OCI-M2 (cell line): ENCODE results near the gene GTPBP6.
"Not testable (repeated sequence)": the region's sequence is repeated elsewhere in the genome, so short reads cannot be mapped to it uniquely, and the experiment has no call there.

ENCODE experiments used
- DNase-seq: peaks from one replicate; lab custom pipeline; 2025; ENCODE audit not compliant: unreplicated experiment; lab: John Stamatoyannopoulos, UW

GTPBP6 gene

DNA sequence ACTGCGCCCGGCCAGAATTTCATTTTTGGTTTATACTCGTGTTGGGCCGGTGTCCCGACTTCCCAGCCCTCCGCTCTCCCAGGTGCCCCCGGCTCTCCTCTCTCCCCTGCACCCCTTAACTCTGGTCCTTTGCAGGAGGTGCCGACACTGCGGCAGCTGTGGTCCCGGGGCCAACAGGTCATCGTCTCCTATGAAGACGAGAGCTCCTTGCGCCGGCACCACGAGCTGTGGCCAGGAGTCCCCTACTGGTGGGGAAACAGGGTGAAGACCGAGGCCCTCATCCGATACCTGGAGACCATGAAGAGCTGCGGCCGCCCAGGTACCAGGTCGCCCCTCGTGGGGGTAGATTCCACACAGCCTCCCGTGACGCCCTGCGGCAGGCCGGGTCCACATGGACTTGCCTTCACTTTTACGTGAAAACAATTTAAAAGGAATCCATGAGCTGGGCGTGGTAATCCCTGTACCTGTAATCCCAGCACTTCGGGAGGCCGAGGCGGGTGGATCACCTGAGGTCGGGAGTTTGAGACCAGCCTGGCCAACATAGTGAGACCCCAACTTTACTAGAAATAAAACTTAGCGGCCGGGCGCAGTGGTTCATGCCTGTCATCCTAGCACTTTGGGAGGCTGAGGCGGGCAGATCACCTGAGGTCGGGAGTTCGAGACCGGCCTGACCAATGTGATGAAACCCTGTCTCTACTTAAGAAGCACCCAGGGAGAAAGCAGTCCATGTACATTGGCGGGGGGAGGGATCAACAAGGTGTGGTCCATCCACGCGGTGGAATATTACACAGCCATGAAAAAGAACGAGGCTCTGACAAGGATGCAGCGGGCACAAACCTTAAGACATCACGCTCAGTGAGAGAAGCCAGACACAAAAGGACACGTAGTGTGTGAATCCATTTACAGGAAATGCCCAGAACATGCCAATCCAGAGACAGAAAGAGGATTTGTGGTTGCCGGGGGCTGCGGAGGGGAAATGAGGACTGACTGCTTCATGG is 25.4 kb downstream of the GTPBP6 start:
- no peak for DNase-seq

DNA sequence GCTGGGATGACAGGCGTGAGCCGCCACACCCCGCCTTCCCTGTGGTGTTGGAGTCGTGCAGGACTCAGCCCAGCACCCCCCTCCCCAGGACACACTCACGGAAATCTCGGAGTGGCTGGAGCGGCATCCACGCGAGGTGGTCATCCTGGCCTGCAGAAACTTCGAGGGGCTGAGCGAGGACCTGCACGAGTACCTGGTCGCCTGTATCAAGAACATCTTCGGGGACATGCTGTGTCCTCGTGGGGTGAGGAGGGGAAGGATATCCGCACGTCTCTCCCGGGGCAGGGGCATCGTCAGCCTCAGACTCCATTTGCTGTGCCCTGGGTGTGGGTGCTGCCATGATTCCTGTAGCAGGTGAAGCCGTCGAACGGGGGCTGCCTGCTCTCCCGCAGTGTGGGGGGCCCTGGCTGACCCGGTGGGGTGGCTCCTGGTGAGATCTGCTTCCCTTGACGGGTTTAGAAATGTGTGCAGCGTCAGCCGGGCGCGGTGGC is 27.1 kb downstream of the GTPBP6 start:
- no peak for DNase-seq

DNA sequence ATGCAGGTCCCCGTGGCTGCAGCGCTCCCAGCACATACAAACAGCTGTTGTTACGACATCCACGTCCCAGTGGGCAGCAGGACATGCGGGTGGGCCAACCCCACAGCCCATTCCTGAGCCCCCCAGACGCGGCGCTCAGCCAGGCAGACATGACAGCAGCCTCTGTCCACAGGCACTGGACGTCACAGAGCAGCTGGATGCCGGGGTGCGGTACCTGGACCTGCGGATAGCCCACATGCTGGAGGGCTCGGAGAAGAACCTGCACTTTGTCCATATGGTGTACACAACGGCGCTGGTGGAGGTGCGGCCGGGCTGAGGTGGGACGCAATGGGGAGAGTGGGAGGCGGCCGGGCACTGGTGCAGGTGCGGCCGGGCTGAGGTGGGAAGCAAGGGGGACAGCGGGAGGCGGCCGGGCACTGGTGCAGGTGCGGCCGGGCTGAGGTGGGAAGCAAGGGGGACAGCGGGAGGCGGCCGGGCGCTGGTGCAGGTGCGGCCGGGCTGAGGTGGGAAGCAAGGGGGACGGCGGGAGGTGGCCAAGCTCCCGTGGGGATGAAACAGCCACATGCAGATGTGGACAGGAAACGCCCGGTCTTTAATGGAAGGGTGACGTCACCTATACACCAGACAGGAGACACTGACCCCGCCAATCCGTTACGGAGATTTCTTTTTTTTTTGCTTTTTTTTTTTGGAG is 28.0 kb downstream of the GTPBP6 start:
- no peak for DNase-seq

DNA sequence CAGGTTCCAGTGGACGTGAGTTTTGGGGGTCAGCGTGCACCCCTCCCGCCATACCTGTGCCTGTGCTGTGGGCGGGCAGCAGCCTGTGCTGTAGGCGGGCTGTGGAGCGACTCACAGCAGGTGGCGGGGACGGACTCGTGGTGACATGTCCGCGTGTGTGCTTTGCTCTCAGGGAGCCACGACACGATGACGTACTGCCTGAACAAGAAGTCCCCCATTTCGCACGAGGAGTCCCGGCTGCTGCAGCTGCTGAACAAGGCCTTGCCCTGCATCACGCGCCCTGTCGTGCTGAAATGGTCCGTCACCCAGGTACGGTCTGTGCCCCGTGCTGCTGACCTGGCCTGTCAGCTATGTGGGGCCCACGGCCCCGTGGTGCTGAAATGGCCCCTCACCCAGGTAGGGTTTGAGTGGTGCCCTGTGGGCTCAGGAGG is 30.0 kb downstream of the GTPBP6 start:
- no peak for DNase-seq

DNA sequence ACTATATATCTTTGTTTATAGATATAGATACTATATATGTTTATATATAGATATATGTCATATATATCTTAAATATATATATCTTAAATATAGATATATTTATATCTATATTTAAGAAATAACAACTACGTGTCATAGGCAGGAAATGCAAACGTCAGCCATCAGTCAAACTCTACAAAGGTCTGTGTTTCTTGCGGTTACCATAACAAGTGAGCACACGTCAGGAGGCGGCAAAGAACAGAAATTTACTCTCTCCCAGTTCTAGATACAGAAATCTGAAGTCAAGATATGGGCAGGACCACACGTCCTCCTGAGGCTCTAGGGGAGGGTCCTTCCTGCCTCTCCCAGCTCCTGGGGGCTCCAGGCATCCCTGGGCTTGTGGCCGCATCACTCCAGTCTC is 30.9 kb downstream of the GTPBP6 start:
- DNase-seq: no peak

DNA sequence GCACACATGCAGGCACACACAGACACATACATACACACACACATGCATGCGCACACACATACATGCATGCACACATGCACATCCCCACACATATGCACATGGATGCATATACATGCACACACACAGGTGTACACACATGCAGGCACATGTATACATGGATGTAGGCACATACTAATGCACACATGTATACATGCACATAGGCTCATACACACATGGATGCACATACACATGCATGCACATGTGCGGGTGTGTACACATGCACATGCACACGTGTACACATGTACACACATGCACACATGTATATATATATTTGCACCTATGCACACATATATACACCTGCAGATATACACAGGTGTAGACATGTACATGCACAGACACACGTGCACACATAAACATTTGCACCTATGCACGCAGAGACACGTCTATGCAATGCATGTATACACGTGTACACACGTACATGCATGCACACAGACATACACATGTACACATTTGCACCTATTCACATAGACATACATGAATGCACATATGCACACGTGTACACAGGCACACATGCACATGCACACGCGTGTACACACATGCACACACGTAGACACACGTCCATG is 33.4 kb downstream of the GTPBP6 start:
- no peak for DNase-seq

DNA sequence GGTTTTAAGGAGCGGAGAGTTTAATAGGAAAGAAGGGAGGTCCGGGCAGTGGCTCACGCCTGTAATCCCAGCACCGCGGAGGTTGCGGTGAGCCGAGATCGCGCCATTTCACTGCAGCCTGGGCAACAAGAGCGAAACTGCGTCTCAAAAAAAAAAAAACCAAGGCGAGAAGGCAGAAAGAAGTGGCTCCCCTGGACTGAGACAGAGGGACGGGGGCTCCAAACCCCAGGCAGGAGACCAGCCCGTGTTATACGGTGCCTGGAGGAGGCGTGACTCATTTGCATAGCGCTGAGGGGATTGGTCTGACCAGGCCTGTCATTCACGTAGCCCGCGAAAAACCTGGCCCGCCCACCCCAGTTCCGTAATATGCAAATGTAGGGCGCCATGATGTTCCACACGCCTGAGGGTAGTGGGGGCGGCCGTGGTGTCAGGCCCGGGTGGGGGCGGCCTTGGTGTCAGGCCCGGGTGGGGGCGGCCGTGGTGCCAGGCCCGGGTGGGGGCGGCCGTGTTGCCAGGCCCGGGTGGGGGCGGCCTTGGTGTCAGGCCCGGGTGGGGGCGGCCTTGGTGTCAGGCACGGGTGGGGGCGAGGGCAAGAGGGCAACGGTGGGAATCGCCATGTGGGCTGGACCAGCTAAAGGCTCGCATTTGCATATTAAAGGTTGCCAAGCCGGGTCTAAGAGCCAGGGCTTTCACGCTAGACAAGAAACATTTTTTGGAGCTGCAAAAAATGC is 35.3 kb downstream of the GTPBP6 start:
- no peak for DNase-seq

DNA sequence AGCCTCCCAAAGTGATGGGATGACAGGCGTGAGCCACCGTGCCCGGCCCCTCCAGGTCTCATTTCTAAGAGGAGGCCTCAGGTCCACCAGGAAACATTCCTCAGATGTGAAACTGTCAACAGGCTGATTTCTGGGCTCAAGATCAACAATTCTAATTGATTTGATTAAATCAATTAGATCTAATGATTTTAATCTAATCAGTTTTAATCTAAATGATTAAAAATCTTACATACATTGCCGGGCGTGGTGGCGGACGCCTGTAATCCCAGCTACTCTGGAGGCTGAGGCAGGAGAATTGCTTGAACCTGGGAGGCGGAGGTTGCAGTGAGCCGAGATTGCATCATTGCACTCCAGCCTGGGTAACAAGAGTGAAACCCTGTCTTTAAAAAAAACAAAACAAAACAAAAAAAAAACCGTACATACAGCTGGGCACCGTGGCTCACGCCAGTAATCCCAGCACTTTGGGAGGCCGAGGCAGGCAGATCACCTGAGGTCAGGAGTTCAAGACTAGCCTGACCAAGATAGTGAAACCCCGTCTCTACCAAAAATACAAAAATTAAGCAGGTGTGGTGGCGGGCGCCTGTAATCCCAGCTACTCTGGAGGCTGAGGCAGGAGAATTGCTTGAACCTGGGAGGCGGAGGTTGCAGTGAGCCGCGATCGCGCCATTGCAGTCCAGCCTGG is 36.5 kb downstream of the GTPBP6 start:
- not testable (repeated sequence) for DNase-seq

DNA sequence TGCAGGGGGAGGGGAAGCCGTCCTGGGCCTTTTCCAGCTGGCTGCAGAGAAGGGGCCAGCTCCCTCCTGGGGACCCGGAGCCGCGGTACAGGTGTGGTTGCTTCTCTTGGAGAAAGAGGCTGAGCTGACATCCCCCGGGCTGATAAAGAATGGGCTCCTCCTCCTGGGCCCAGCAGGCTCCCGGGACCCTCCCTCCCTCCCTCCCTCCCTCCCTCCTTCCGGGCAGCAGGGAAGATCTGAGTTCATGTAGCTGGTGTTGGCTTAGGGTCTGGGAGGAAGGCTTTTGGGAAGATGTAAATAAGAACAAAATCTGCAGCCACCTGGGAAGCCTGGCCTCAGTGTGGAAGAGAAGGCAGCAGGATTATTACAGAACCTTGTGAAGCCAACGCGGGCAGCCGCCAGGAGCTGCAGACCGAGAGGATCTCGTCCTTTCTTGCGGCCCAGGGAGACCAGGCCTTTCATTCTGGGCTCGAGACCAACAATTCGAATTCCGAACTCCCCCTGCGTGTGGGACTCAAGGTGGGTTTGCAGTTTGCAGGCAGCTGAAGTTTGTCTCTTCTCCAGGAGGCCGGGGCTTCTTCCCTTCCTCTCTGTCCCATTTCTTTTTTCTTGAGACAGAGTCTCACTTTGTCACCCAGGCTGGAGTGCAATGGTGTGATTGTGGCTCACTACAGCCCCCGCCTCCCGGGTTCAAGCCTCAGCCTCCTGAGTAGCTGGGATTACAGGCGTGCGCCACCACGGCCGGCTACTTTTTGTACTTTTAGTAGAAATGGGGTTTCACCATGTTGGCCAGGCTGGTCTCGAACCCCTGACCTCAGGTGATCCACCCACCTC is 37.2 kb downstream of the GTPBP6 start, which contains the start of gene PLCXD1:
PLCXD1 (plus strand) TSS at position 216 of the 834 bp plus-strand sequence. CDS start 2,807 bp downstream, outside the sequence.
- no peak for DNase-seq

DNA sequence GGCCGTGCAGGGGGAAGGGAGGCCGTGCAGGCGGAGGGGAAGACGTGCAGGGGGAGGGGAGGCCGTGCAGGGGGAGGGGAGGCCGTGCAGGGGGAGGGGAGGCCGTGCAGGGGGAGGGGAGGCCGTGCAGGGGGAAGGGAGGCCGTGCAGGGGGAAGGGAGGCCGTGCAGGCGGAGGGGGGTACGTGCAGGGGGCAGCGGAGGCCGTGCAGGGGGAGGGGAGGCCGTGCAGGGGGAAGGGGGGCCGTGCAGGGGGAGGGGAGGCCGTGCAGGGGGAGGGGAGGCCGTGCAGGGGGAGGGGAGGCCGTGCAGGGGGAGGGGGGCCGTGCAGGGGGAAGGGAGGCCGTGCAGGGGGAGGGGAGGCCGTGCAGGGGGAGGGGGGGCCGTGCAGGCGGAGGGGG is 37.9 kb downstream of the GTPBP6 start:
- not testable (repeated sequence) for DNase-seq

DNA sequence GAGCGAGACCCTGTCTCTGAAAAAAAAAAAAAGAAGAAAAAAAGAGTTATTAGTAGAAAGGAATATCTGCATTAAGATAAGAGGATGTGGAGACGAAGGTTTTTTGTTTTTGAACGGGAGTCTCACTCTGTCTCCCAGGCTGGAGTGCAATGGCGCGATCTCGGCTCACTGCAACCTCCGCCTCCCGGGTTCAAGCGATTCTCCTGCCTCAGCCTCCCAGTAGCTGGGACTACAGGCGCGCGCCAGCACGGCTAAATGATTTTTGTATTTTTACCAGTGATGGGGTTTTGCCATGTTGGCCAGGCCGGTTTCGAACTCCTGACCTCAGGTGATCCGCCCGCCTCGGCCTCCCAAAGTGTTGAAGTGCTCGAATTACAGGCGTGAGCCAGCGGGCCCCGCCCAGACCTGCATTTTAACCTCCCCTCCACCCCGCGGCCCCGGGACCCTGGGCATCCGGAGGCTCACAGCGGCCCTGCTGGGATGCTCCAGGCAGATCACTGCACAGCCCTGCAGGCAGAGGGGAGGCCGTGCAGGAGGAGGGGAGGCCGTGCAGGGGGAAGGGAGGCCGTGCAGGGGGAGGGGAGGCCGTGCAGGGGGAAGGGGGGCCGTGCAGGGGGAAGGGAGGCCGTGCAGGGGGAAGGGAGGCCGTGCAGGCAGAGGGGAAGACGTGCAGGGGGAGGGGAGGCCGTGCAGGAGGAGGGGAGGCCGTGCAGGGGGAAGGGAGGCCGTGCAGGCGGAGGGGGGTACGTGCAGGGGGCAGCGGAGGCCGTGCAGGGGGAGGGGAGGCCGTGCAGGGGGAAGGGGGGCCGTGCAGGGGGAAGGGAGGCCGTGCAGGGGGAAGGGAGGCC is 38.6 kb downstream of the GTPBP6 start:
- not testable (repeated sequence) for DNase-seq

DNA sequence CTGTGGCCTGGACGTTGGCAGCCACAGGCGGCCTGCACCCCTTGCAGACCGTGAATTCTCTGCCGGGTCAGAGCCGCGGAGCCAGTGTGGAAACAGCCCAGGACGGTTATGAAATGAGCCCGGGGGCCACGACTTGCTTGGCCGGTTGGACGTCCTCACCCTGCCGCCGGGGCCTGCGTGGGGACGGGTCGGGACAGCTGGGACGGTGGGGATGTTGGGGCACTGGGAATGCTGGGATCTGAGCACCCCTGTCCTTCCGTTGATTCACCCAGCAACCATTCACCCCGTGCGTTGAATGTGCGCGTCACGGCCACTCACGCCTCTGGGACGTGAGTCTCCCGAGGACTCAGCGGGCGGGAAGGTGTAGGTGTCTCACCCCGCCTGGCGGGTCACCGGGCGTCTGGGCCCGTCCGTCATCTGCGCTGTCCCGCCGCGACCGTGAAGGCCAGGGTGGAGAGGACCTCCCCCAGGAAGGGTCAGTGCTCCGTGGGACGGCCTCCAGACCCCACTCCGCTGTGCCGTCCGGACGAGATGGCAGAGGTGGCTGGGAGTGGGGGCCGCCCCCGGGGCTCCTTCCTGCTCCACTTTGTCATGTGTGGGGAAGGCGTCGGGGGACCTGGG is 41.9 kb downstream of the GTPBP6 start:
- DNase-seq: no peak

DNA sequence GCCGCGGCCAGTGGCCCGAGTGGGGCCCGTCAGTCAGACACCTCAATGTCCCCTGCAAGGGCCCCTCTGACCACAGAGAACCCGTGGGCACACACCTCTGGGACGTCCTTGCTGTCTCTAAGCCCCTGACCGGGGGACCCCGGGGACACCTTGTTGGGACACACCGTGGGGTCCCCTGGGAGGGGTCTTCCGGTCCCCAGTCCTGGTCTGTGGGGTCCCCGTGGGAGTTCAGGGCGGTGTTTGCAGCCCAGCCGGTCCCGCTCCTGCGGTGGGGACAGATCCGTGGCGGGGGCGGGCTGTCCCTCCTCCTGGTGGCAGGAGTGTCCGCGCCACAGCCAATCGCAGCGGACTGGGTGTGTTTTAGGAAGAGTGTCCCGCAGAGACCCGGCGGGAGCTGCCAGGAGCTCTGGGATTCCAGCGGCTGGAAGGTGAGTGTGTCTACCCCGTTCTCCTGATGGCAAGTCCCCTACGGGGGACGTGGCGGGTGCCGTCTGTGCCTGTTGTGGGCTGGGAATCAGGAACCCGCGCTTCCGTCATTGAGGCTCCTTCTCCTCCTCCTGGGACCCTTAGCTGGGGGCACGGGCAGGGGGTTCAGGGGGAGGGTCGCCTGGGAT is 42.5 kb downstream of the GTPBP6 start:
- no peak for DNase-seq

DNA sequence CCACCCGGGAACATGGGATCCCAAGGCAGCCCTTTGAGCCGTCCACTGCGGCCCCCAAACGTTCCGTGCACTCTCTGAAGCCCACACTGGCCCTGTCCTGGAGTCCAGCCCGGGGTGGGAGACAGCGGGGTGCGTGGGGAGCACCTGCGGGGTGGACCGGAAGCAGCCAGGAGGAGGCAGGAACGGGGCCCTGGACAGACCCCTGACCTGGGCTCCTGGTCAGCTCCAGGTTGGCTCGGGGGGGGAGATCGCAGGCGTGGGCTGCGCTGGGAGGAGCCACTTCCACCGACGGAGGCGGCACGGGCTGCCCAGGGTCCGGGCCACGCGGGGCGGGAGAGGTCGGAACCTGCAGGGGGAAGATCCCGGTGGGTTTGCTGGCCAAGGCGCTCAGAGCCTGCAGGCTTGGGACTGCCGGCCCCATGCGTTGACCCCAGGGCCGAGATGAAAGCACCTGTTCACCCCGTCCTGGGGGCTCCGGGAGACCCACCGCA is 43.1 kb downstream of the GTPBP6 start:
- DNase-seq: no peak

DNA sequence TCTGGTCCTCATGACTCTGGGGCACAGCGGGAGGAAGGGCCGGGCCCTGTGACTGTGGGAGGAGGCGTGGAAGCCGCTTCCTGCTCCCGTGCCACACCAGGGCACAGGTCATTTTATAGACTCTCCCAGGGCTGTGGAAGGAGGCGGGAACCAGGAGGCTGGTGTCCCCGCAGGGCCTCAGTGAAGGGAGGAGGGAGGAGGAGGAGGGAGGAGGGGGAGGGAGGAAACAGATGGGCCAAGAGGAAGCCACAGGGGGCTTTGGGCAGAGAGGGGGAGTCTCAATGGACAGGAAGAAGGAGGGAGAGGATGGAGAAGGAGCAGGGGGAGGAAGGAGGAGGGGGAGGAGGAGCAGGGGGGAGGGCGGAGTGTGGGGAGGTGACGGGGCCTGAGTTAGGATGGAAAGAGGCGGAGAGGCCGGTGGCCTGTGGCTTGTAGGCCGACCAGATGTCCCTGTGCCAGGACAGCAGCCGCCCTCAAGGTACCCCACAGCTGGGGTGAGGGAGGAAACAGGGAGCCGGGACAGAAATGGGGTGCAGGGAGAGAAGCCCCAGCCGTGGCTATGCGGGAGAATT is 43.6 kb downstream of the GTPBP6 start:
- no peak for DNase-seq

DNA sequence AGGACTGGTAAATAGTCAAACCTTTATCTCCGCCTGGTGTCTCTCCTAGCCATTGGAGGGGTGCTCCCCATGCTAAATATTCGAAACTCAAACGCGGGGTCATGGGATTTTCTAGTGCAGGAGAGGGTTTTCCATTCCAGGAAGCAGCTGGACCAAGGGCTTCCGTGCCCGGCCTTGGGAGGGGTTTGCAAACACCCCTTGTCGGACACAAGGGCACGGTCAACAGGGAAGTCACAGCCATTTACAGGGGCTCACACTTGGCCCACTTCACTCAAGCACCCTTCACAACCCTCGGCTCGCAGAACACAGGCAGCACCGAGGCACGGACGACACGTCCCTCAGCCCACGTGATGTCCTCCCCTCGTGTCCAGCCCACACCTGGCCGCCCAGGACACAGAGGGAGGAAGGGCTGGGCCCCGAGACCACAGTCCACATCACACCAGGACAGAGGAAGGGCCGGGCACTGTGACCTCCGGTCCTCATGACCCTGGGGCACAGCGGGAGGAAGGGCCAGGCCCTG is 47.7 kb downstream of the GTPBP6 start:
- no peak for DNase-seq

DNA sequence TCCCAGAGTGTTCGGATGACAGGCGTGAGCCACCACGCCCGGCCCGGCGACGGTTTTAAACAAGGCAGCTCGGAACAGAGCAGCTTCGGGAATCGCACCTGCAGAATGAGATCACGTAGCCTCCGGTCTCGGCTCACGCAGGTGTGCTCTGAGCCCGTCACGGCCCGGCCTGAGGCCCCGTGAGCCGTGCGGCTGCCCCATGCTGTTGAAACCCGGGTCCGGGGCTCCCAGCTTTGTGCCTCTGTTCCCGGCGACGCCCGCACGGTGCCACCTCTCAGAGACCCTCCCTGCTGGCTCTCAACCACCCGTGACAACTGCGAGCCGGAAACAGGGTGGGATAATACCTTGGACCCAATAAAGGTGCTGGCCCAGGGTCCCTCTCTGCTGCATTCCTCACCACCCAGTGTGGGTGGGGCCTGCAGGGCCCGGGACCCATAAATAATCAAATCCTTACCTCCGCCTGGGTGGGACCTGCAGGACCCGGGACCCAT is 50.8 kb downstream of the GTPBP6 start:
- no peak for DNase-seq
